Activated CD8-positive, alpha-beta memory T cell treated with anti-CD3 and anti-CD28 coated beads for 24 hours (primary cell): ENCODE data around the gene NUP160.
A peak's percentile ranks its signal among the peaks of the same experiment; 100 is the strongest.
"Not testable (repeated sequence)": the region's sequence is repeated elsewhere in the genome, so short reads cannot be mapped to it uniquely, and the experiment has no call there.

Source experiments
- DNase-seq: peaks from one replicate; pipeline ENCODE4 v3.0.0-alpha.2; 2020

The NUP160 gene

GRCh38 chr11:47788181-47788580 is 60.0 kb downstream of the NUP160 start:
- DNase-seq = no peak

GRCh38 chr11:47786373-47786772 is 61.8 kb downstream of the NUP160 start:
- DNase-seq = no peak

- no peak for DNase-seq
Observed at GRCh38 chr11:47784785-47785381, 63.3 kb downstream of the NUP160 start.

GRCh38 chr11:47783087-47783610 is 65.0 kb downstream of the NUP160 start:
- DNase-seq = no peak

GRCh38 chr11:47778878-47779483 is 69.2 kb downstream of the NUP160 start:
- DNase-seq = no peak

- peak; percentile 33 for DNase-seq
Observed at GRCh38 chr11:47775240-47775869, 72.8 kb downstream of the NUP160 start.

GRCh38 chr11:47773882-47774281 is 74.3 kb downstream of the NUP160 start:
- peak; percentile 13 for DNase-seq

GRCh38 chr11:47769556-47769955 is 78.6 kb downstream of the NUP160 start:
- DNase-seq = peak; percentile 47

- peak; percentile 76 for DNase-seq
Observed at GRCh38 chr11:47768101-47768612, 80.0 kb downstream of the NUP160 start.

- DNase-seq = peak; percentile 90
Observed at GRCh38 chr11:47766509-47767227, 81.5 kb downstream of the NUP160 start.

GRCh38 chr11:47765086-47765485 is 83.1 kb downstream of the NUP160 start:
- no peak for DNase-seq

- DNase-seq = peak; percentile 26
Observed at GRCh38 chr11:47759291-47759690, 88.9 kb downstream of the NUP160 start.

GRCh38 chr11:47756208-47756607 is 91.9 kb downstream of the NUP160 start:
- DNase-seq = no peak

- DNase-seq = no peak
Observed at GRCh38 chr11:47750725-47751124, 97.4 kb downstream of the NUP160 start.

GRCh38 chr11:47742494-47742893 is 105.7 kb downstream of the NUP160 start:
- peak; percentile 51 for DNase-seq

GRCh38 chr11:47737817-47738216 is 110.3 kb downstream of the NUP160 start:
- not testable (repeated sequence) for DNase-seq

- peak; percentile 43 for DNase-seq
Observed at GRCh38 chr11:47732271-47732670, 115.9 kb downstream of the NUP160 start.

GRCh38 chr11:47731475-47731874 is 116.7 kb downstream of the NUP160 start:
- DNase-seq = no peak
